Upper lobe of left lung (tissue), 4 donors: ENCODE results near the gene UBE3D.

Experiments
- EP300 ChIP-seq, 4 donors: sonication (generic); formaldehyde crosslinking; IDR thresholded peaks; one replicate each; pipeline ENCODE4 v1.5.1; 2017; ENCODE audit warnings: antibody characterized with exemption in 4 of 4, control low read depth in 2 of 4
- POLR2A ChIP-seq, 4 donors: fragments of 450-650 bp; IDR thresholded peaks; one replicate each; pipeline ENCODE4 v1.5.1; 2016 to 2017; ENCODE audit warnings: antibody characterized with exemption in 4 of 4, mild to moderate bottlenecking in 2 of 4
- POLR2AphosphoS5 ChIP-seq, 2 donors: sonication (generic); formaldehyde crosslinking; IDR thresholded peaks; one replicate each; pipeline ENCODE4 v1.5.1; 2017; ENCODE audit warnings: antibody characterized with exemption in 2 of 2
- TF ChIP-seq, protein P1 (sequence below), 6 experiments: fragments of 450-650 bp in 4 of 6; fragments of 200-600 bp in 2 of 6; sonication (generic) in 2 of 6; IDR thresholded peaks; one replicate each; pipeline ENCODE4 v1.5.1; 2016 to 2019; ENCODE audit warnings: antibody characterized with exemption in 6 of 6

DNA sequence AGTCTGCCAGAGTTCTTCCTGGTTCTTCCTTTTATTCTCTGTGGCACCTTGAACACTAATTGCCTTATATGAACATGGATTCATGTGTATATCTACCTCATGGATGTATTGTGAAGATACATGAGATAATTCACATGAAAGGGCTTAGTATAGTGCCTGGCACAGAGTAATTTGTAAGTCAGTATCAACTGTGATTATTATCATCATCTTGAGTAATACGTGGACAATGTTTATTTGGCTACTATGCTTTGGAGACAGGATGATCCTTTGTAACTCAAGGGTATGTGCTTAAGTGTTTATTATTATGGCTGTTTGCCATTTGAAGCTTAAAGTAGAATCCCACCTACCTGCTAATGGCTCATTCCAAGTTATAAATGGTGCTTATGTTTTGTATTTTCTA is 17.8 kb upstream of the UBE3D start:
- TF ChIP-seq, protein P1, sequence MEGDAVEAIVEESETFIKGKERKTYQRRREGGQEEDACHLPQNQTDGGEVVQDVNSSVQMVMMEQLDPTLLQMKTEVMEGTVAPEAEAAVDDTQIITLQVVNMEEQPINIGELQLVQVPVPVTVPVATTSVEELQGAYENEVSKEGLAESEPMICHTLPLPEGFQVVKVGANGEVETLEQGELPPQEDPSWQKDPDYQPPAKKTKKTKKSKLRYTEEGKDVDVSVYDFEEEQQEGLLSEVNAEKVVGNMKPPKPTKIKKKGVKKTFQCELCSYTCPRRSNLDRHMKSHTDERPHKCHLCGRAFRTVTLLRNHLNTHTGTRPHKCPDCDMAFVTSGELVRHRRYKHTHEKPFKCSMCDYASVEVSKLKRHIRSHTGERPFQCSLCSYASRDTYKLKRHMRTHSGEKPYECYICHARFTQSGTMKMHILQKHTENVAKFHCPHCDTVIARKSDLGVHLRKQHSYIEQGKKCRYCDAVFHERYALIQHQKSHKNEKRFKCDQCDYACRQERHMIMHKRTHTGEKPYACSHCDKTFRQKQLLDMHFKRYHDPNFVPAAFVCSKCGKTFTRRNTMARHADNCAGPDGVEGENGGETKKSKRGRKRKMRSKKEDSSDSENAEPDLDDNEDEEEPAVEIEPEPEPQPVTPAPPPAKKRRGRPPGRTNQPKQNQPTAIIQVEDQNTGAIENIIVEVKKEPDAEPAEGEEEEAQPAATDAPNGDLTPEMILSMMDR (IDR thresholded peaks at IDR 0.05): no peak
- TF ChIP-seq POLR2AphosphoS5 (IDR thresholded peaks at IDR 0.05) (no peak), POLR2A (IDR thresholded peaks at IDR 0.05) (no peak), EP300 (IDR thresholded peaks at IDR 0.05) (no peak)
